ENCODE data around the gene SCG3.

SCG3 gene

GRCh38 chr15:51749307-51749706 lies 68.0 kb downstream of the SCG3 start:
- DNase-seq (ENCODE audit: low spot score), result no peak
- TF ChIP-seq CTCF (IDR thresholded peaks at IDR 0.05; ENCODE audit: extremely low read depth, insufficient read depth, missing control alignments), result no peak
- in situ Hi-C loops (cut with MboI; ENCODE audit: low pct_unique_long_range_greater_than_20kb, low sequenced_read_pairs, unreplicated experiment), result no loop called here

- no peak for TF ChIP-seq CTCF (IDR thresholded peaks at IDR 0.05; ENCODE audit: extremely low read depth, insufficient read depth, missing control alignments)
- in situ Hi-C loops (cut with MboI; ENCODE audit: low pct_unique_long_range_greater_than_20kb, low sequenced_read_pairs, unreplicated experiment), result no loop called here
Observed at GRCh38 chr15:51750186-51750585, 68.9 kb downstream of the SCG3 start.

DNA sequence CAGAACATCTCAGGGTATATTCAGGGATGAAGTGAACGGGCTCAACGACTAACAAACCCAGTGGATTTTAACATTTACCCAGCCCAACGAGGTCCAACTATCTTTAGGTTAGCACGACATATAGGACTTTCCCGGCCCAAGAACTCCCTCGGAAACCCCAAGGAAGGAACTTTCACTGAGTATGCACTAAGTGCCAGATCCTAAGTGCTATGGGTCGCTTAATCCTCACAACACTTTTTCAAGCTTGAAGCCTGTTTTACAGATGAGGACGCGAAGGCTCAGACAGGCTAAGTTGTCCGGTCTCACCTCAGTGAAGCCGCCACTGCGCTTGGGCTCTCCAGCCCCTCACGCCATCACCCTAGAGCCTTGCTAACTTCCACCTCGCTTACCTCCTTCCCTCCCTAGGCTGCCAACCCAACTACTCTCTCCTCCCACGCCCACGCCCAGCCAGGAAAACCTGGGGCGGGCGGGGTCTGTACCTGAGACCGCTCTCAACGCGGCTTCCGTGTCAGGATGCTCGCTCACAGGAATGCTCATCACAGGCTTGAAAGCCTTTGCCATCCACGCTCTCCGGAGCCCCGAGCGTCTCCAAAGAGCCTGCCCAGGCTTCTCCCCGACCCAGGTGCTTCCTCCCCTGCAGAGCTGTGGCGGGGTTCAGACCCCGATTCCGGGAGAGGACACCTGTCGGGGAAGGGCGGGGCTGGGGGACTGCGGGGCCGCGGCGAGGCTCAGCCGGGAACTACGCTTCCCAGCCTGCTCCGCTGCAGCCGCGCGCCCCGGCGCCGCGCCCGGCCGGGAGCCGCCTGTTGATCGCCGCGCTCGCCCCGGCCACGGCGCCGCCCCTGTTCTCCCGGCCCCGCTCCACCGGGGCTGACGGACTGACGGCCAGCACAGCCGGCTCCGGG lies 69.7 kb downstream of the SCG3 start, which contains the start of gene TMOD2:
TSS of gene TMOD2 (plus strand) at position 806 of the 905 bp plus-strand sequence. CDS start 14,845 bp downstream, outside the sequence.
- in situ Hi-C loops (cut with MboI; ENCODE audit: low pct_unique_long_range_greater_than_20kb, low sequenced_read_pairs, unreplicated experiment), result no loop called here
- DNase-seq (ENCODE audit: low spot score), result peak; percentile 78
- TF ChIP-seq CTCF (IDR thresholded peaks at IDR 0.05; ENCODE audit: extremely low read depth, insufficient read depth, missing control alignments), result no peak

More at GRCh38 chr15:51750186-51750585, 68.9 kb downstream of the SCG3 start:
- DNase-seq (ENCODE audit: low spot score), result no peak

DNA sequence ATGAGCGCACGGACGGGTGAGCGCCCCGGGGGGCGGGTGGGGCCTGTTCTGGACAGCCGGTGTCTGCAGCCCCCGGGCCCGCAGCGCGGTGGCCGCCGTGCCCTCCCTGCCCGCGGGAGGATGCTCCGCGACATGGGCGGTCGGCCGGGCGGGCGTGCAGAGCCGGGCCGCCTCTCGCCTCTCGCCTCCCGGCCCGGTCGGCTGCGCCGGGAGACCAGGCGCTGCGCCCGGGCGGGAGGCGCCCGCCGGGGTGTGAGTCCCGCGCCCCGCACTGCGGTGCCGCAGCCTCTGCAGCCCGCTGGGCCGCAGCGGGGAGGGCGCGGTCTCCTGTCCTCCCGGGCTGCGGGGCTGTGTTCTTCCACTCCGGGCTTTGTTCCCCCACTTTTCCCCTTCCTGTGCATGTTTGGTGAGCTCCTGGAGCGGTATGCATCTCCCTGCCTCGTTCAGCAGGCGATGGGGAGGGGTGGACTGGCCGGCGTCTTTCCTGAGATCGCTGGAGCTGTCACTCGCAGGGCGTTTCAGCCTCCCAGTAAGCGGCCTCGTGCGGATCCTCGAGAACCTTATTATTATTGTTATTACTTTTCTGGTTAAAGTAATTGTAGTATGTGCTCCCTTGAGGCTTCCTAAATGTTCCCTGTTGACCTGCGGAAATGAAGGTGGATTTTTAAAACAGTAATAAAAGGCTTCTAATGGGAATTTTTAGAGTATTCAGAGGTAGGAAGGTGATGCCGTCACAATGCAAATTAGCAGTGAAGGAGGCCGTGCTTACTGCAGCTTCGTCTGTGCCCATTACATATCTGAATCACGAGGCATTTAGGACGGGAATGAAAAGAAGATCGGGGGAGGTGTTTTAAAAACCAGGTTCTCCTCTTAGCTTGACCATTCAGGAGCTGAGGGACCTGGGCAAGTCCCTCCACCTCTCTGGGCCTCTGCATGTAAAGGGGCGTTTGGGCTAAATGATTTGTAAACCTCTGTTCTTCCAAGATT lies 70.7 kb downstream of the SCG3 start:
- no peak for TF ChIP-seq CTCF (IDR thresholded peaks at IDR 0.05; ENCODE audit: extremely low read depth, insufficient read depth, missing control alignments)
- DNase-seq (ENCODE audit: low spot score), result peak; percentile 53
- in situ Hi-C loops (cut with MboI; ENCODE audit: low pct_unique_long_range_greater_than_20kb, low sequenced_read_pairs, unreplicated experiment), result no loop called here

- in situ Hi-C loops (cut with MboI; ENCODE audit: low pct_unique_long_range_greater_than_20kb, low sequenced_read_pairs, unreplicated experiment), result no loop called here
- TF ChIP-seq CTCF (IDR thresholded peaks at IDR 0.05; ENCODE audit: extremely low read depth, insufficient read depth, missing control alignments), result no peak
- no peak for DNase-seq (ENCODE audit: low spot score)
Observed at GRCh38 chr15:51752888-51753287, 71.6 kb downstream of the SCG3 start.

- in situ Hi-C loops (cut with MboI; ENCODE audit: low pct_unique_long_range_greater_than_20kb, low sequenced_read_pairs, unreplicated experiment), result no loop called here
- no peak for TF ChIP-seq CTCF (IDR thresholded peaks at IDR 0.05; ENCODE audit: extremely low read depth, insufficient read depth, missing control alignments)
- no peak for DNase-seq (ENCODE audit: low spot score)
Observed at GRCh38 chr15:51754267-51754666, 73.0 kb downstream of the SCG3 start.

Data from GM13977 (cell line).